Gastrocnemius medialis (tissue), 4 donors: ENCODE data around the gene ACOX1.

Experiments
- POLR2A ChIP-seq, 2 donors: fragments of 450-650 bp; IDR thresholded peaks; one replicate each; pipeline ENCODE4 v1.6.1; 2017; ENCODE audit warnings: antibody characterized with exemption in 2 of 2, mild to moderate bottlenecking in 2 of 2, moderate library complexity in 2 of 2
- TF ChIP-seq, protein P1 (sequence below), 5 experiments: fragments of 450-650 bp in 3 of 5; fragments of 200-600 bp in 2 of 5; sonication (generic) in 2 of 5; IDR thresholded peaks in 4 of 5; conservative IDR thresholded peaks in 1 of 5; 1 replicate in 4 of 5; 2 replicates in 1 of 5; pipeline ENCODE4 v1.5.1; 2016 to 2019; ENCODE audit warnings: antibody characterized with exemption in 5 of 5, mild to moderate bottlenecking in 3 of 5, moderate library complexity in 3 of 5

DNA sequence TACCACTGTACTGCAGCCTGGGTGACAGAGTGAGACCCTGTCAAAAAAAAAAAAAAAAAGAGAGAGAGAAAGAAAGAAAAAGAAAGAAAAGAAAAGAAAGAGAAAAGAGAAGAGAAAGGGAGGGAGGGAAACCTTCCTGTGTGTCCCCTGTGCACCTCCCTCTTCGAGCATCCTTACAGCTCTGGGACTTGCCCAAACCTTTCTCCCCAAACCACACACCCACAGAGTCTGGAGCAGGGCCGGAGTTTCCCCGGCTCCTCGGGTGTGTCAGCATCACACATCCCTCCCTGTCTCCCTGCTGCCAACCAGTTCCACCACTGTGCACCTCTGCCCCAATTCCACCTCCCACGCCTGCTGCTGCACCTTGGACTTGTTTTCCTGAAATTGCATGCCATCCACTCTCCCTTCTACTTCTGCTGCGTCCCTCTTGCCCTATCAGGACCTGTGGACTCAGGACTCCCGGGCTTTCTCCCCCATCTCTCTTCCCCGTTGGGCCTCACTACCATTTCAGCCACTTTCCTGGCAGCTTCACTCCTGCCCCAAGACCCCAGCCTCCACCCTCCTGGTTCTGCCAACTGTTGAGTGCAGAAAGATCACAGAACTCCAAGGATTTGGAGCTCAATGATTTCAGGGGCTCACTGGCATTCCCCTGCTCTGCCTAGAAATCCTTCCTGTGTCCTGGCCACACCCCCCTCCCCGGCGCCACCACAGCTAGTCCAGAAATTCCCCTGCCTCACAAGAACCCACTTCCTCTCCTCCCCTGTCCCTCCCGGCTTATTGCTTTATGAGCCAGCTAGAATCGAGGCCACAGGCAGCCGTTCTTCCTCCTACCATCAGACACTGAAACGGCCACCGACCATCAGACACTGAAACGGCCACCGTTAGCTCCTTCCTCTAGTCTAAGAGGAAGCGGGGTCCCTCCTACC is 18.0 kb upstream of the ACOX1 start:
- TF ChIP-seq, protein P1, sequence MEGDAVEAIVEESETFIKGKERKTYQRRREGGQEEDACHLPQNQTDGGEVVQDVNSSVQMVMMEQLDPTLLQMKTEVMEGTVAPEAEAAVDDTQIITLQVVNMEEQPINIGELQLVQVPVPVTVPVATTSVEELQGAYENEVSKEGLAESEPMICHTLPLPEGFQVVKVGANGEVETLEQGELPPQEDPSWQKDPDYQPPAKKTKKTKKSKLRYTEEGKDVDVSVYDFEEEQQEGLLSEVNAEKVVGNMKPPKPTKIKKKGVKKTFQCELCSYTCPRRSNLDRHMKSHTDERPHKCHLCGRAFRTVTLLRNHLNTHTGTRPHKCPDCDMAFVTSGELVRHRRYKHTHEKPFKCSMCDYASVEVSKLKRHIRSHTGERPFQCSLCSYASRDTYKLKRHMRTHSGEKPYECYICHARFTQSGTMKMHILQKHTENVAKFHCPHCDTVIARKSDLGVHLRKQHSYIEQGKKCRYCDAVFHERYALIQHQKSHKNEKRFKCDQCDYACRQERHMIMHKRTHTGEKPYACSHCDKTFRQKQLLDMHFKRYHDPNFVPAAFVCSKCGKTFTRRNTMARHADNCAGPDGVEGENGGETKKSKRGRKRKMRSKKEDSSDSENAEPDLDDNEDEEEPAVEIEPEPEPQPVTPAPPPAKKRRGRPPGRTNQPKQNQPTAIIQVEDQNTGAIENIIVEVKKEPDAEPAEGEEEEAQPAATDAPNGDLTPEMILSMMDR (IDR thresholded peaks at IDR 0.05 in 4 of 5, conservative IDR thresholded peaks at IDR 0.05 in 1 of 5): no peak
- no peak for TF ChIP-seq POLR2A (IDR thresholded peaks at IDR 0.05)
